ENCODE results near the gene GBP1.
"Not testable (repeated sequence)": the region's sequence is repeated elsewhere in the genome, so short reads cannot be mapped to it uniquely, and the experiment has no call there.

Gene GBP1

GRCh38 chr1:89065079-89065868 lies at the start of gene GBP1:
Gene GBP1, minus strand, starts transcription at chr1:89065208. Its CDS starts 1,974 bp downstream, at chr1:89063234.
- in situ Hi-C loops (cut with HindIII; ENCODE audit: low sequenced_read_pairs), result no loop called here

- in situ Hi-C loops (cut with HindIII; ENCODE audit: low sequenced_read_pairs), result no loop called here
Measured at GRCh38 chr1:89114662-89115061, 49.7 kb upstream of the GBP1 start.

- in situ Hi-C loops (cut with HindIII; ENCODE audit: low sequenced_read_pairs), result no loop called here
Measured at GRCh38 chr1:89112871-89113613, 48.0 kb upstream of the GBP1 start.

- in situ Hi-C loops (cut with HindIII; ENCODE audit: low sequenced_read_pairs), result no loop called here
Measured at GRCh38 chr1:89104687-89105086, 39.7 kb upstream of the GBP1 start.

GRCh38 chr1:89104147-89104546 lies 39.1 kb upstream of the GBP1 start:
- in situ Hi-C loops (cut with HindIII; ENCODE audit: low sequenced_read_pairs), result no loop called here

GRCh38 chr1:89102021-89102420 lies 37.0 kb upstream of the GBP1 start:
- in situ Hi-C loops (cut with HindIII; ENCODE audit: low sequenced_read_pairs), result no loop called here

GRCh38 chr1:89100412-89100811 lies 35.4 kb upstream of the GBP1 start:
- in situ Hi-C loops (cut with HindIII; ENCODE audit: low sequenced_read_pairs), result no loop called here

- in situ Hi-C loops (cut with HindIII; ENCODE audit: low sequenced_read_pairs), result no loop called here
Measured at GRCh38 chr1:89098857-89099256, 33.8 kb upstream of the GBP1 start.

- in situ Hi-C loops (cut with HindIII; ENCODE audit: low sequenced_read_pairs), result no loop called here
Measured at GRCh38 chr1:89095737-89096136, 30.7 kb upstream of the GBP1 start.

GRCh38 chr1:89089962-89090361 lies 25.0 kb upstream of the GBP1 start:
- in situ Hi-C loops (cut with HindIII; ENCODE audit: low sequenced_read_pairs), result no loop called here

GRCh38 chr1:89088572-89088971 lies 23.6 kb upstream of the GBP1 start:
- in situ Hi-C loops (cut with HindIII; ENCODE audit: low sequenced_read_pairs), result no loop called here

- in situ Hi-C loops (cut with HindIII; ENCODE audit: low sequenced_read_pairs), result no loop called here
Measured at GRCh38 chr1:89087241-89087640, 22.2 kb upstream of the GBP1 start.

GRCh38 chr1:89085781-89086180 lies 20.8 kb upstream of the GBP1 start:
- in situ Hi-C loops (cut with HindIII; ENCODE audit: low sequenced_read_pairs), result no loop called here

- in situ Hi-C loops (cut with HindIII; ENCODE audit: low sequenced_read_pairs), result no loop called here
Measured at GRCh38 chr1:89081005-89081404, 16.0 kb upstream of the GBP1 start.

GRCh38 chr1:89080068-89080467 lies 15.1 kb upstream of the GBP1 start:
- in situ Hi-C loops (cut with HindIII; ENCODE audit: low sequenced_read_pairs), result not testable (repeated sequence)

- in situ Hi-C loops (cut with HindIII; ENCODE audit: low sequenced_read_pairs), result not testable (repeated sequence)
Measured at GRCh38 chr1:89072466-89073065, 7.6 kb upstream of the GBP1 start.

- in situ Hi-C loops (cut with HindIII; ENCODE audit: low sequenced_read_pairs), result no loop called here
Measured at GRCh38 chr1:89070509-89070908, 5.5 kb upstream of the GBP1 start.

- in situ Hi-C loops (cut with HindIII; ENCODE audit: low sequenced_read_pairs), result no loop called here
Measured at GRCh38 chr1:89069951-89070350, 4.9 kb upstream of the GBP1 start.

- in situ Hi-C loops (cut with HindIII; ENCODE audit: low sequenced_read_pairs), result no loop called here
Measured at GRCh38 chr1:89068291-89068690, 3.3 kb upstream of the GBP1 start.

GRCh38 chr1:89064632-89065031 lies 376 bp downstream of the GBP1 start:
- in situ Hi-C loops (cut with HindIII; ENCODE audit: low sequenced_read_pairs), result no loop called here

- in situ Hi-C loops (cut with HindIII; ENCODE audit: low sequenced_read_pairs), result no loop called here
Measured at GRCh38 chr1:89063094-89063493, 1.9 kb downstream of the GBP1 start.

GRCh38 chr1:89060091-89060490 lies 4.9 kb downstream of the GBP1 start:
- in situ Hi-C loops (cut with HindIII; ENCODE audit: low sequenced_read_pairs), result no loop called here
